Measurements from ENCODE around the gene BNIP1. TPM values are rescaled to one million over a fixed set of nuclear protein-coding genes. Genes with fewer than 3 reads are reported as not detected.

BNIP1 gene
- polyA plus RNA-seq, 2 donors, result 6.8 to 11.7 TPM

GRCh38 chr5:173201636-173202265, 57.4 kb downstream of the BNIP1 start:
- peaks cover 2 to 3% of the 10 kb centered on the region in 2 donors for H3K27me3 ChIP-seq (ENCODE audit: control insufficient read depth in 1 of 2, insufficient read depth in 2 of 2, low read length in 2 of 2)
- no peaks in the 10 kb centered on the region for H3K4me1 ChIP-seq (ENCODE audit: control insufficient read depth in 2 of 2, insufficient read depth in 2 of 2, low read length in 1 of 2)
- 70 to 71% methylated on average over 13 of the region's 13 CpGs for WGBS, 2 donors
- H3K36me3 ChIP-seq (ENCODE audit: control insufficient read depth in 2 of 2, insufficient read depth in 2 of 2, low read length in 1 of 2), result no peaks in the 10 kb centered on the region
- H3K4me3 ChIP-seq (ENCODE audit: low read depth in 1 of 2, low read length in 2 of 2), result no peak overlapping the region
- H3K27ac ChIP-seq (ENCODE audit: low read depth in 2 of 2, low read length in 1 of 2), result no peak overlapping the region
- peaks cover 0 to 7% of the 10 kb centered on the region in 2 donors for H3K9me3 ChIP-seq (ENCODE audit: control insufficient read depth in 2 of 2, insufficient read depth in 1 of 2, low read depth in 1 of 2, low read length in 1 of 2)

- Histone ChIP-seq H3K27me3 (ENCODE audit: control insufficient read depth in 1 of 2, insufficient read depth in 2 of 2, low read length in 2 of 2) (peaks cover 2 to 3% of the 10 kb centered on the region in 2 donors), H3K9me3 (ENCODE audit: control insufficient read depth in 2 of 2, insufficient read depth in 1 of 2, low read depth in 1 of 2, low read length in 1 of 2) (peaks cover 0 to 7% of the 10 kb centered on the region in 2 donors), H3K4me1 (ENCODE audit: control insufficient read depth in 2 of 2, insufficient read depth in 2 of 2, low read length in 1 of 2) (no peaks in the 10 kb centered on the region), H3K27ac (ENCODE audit: low read depth in 2 of 2, low read length in 1 of 2) (no peak overlapping the region), H3K36me3 (ENCODE audit: control insufficient read depth in 2 of 2, insufficient read depth in 2 of 2, low read length in 1 of 2) (no peaks in the 10 kb centered on the region), H3K4me3 (ENCODE audit: low read depth in 1 of 2, low read length in 2 of 2) (no peak overlapping the region)
- WGBS, 2 donors, result 14% methylated on average over 11 of the region's 11 CpGs
Observed at GRCh38 chr5:173202266-173202875, 58.0 kb downstream of the BNIP1 start.

DNA sequence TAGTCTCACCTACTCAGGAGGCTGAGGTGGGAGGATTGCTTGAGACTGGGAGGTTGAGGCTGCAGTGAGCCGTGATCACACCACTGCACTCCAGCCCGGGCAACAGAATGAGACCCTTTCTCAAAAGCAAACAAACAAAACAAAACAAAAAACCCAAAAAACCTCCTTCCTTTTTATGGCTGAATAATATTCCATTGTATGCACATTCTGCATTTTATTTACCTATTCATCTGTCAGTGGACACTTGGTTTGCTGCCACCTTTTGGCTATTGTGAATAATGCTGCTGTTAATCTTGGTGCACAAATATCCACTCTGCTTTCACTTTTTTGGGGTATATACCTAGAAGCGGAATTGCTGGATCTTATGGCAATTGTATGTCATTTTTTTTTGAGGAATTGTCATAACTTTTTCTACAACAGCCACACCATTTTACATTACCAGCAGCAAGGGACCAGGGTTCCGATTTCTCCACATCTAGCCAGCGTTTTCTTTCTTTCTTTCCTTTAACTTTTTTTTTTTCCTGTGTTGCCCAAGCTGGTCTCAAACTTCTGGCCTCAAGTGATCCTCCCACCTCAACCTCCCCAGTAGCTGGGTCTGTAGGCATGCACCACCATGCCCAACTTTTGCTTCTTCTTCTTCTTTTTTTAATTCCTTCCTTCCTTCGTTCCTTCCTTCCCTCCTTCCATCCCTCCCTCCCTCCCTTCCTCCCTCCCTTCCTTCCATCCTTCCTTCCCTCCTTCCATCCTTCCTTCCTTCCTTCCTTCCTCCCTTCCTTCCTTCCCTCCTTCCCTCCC, 60.1 kb downstream of the BNIP1 start:
- peaks cover 0 to 5% of the 10 kb centered on the region in 2 donors for H3K9me3 ChIP-seq (ENCODE audit: control insufficient read depth in 2 of 2, insufficient read depth in 1 of 2, low read depth in 1 of 2, low read length in 1 of 2)
- no peaks in the 10 kb centered on the region for H3K4me1 ChIP-seq (ENCODE audit: control insufficient read depth in 2 of 2, insufficient read depth in 2 of 2, low read length in 1 of 2)
- H3K4me3 ChIP-seq (ENCODE audit: low read depth in 1 of 2, low read length in 2 of 2), result no peak overlapping the region
- peaks cover under 1 to 3% of the 10 kb centered on the region in 2 donors for H3K27me3 ChIP-seq (ENCODE audit: control insufficient read depth in 1 of 2, insufficient read depth in 2 of 2, low read length in 2 of 2)
- no peak overlapping the region for H3K27ac ChIP-seq (ENCODE audit: low read depth in 2 of 2, low read length in 1 of 2)
- H3K36me3 ChIP-seq (ENCODE audit: control insufficient read depth in 2 of 2, insufficient read depth in 2 of 2, low read length in 1 of 2), result no peaks in the 10 kb centered on the region
- WGBS, 2 donors, result 83 to 89% methylated on average over 6 of the region's 6 CpGs

DNA sequence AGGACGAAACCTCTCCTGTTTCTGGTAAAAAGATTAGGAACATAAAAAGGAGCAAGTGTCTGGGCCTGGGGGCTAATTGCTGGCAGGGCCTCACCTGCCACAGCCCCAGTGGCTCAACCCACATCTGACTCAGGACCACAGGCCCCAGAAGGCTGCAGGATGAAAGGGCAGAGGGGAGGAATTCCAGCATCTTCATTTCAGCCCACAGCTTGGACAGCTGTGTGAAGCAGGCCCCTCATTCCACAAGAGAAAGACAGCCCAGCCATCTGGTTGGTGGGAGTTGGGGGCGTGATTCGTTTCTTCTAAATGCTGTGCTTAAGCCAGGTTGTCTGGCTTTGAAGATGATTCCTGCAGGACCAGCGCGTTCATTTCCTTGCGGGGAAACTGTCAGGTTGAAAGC, 61.6 kb downstream of the BNIP1 start:
- Histone ChIP-seq H3K4me1 (ENCODE audit: control insufficient read depth in 2 of 2, insufficient read depth in 2 of 2, low read length in 1 of 2) (no peaks in the 10 kb centered on the region), H3K27ac (ENCODE audit: low read depth in 2 of 2, low read length in 1 of 2) (no peak overlapping the region), H3K36me3 (ENCODE audit: control insufficient read depth in 2 of 2, insufficient read depth in 2 of 2, low read length in 1 of 2) (no peaks in the 10 kb centered on the region), H3K4me3 (ENCODE audit: low read depth in 1 of 2, low read length in 2 of 2) (no peak overlapping the region), H3K9me3 (ENCODE audit: control insufficient read depth in 2 of 2, insufficient read depth in 1 of 2, low read depth in 1 of 2, low read length in 1 of 2) (peaks cover 0 to 2% of the 10 kb centered on the region in 2 donors), H3K27me3 (ENCODE audit: control insufficient read depth in 1 of 2, insufficient read depth in 2 of 2, low read length in 2 of 2) (peaks cover 0 to 3% of the 10 kb centered on the region in 2 donors)
- 64 to 66% methylated on average over 6 of the region's 6 CpGs for WGBS, 2 donors

- Histone ChIP-seq H3K4me1 (ENCODE audit: control insufficient read depth in 2 of 2, insufficient read depth in 2 of 2, low read length in 1 of 2) (no peaks in the 10 kb centered on the region), H3K4me3 (ENCODE audit: low read depth in 1 of 2, low read length in 2 of 2) (no peak overlapping the region), H3K9me3 (ENCODE audit: control insufficient read depth in 2 of 2, insufficient read depth in 1 of 2, low read depth in 1 of 2, low read length in 1 of 2) (peaks cover 0 to 2% of the 10 kb centered on the region in 2 donors), H3K36me3 (ENCODE audit: control insufficient read depth in 2 of 2, insufficient read depth in 2 of 2, low read length in 1 of 2) (no peaks in the 10 kb centered on the region), H3K27me3 (ENCODE audit: control insufficient read depth in 1 of 2, insufficient read depth in 2 of 2, low read length in 2 of 2) (peaks cover 0 to 3% of the 10 kb centered on the region in 2 donors), H3K27ac (ENCODE audit: low read depth in 2 of 2, low read length in 1 of 2) (no peak overlapping the region)
- WGBS, 2 donors, result 90% methylated on average over 7 of the region's 7 CpGs
Observed at GRCh38 chr5:173208296-173208695, 64.0 kb downstream of the BNIP1 start.

- H3K9me3 ChIP-seq (ENCODE audit: control insufficient read depth in 2 of 2, insufficient read depth in 1 of 2, low read depth in 1 of 2, low read length in 1 of 2), result peaks cover 0 to 2% of the 10 kb centered on the region in 2 donors
- no peaks in the 10 kb centered on the region for H3K27me3 ChIP-seq (ENCODE audit: control insufficient read depth in 1 of 2, insufficient read depth in 2 of 2, low read length in 2 of 2)
- no peaks in the 10 kb centered on the region for H3K4me1 ChIP-seq (ENCODE audit: control insufficient read depth in 2 of 2, insufficient read depth in 2 of 2, low read length in 1 of 2)
- H3K36me3 ChIP-seq (ENCODE audit: control insufficient read depth in 2 of 2, insufficient read depth in 2 of 2, low read length in 1 of 2), result no peaks in the 10 kb centered on the region
- H3K4me3 ChIP-seq (ENCODE audit: low read depth in 1 of 2, low read length in 2 of 2), result no peak overlapping the region
- H3K27ac ChIP-seq (ENCODE audit: low read depth in 2 of 2, low read length in 1 of 2), result no peak overlapping the region
- 91 to 94% methylated on average over 8 of the region's 8 CpGs for WGBS, 2 donors
Observed at GRCh38 chr5:173210877-173211276, 66.5 kb downstream of the BNIP1 start.

DNA sequence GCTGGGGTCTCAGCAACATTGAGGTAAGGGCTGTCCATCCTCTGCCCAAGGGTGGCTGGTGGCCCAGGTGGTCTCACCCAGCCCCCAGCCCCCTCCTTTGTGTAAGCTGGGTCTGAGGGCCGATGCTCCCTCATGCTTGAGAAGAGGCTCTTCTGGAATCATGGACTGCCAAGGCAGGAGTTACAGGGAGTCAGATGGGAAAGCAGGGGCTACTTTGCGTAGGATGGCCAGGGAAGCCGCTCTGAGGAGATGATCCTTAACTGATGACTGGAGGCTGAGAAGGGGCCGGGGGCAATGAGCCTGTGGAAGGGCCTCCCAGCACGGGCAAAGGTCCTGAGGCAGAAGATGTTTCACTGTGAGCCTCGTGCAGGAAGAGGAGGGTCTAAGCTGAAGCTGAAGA, 67.0 kb downstream of the BNIP1 start:
- H3K27ac ChIP-seq (ENCODE audit: low read depth in 2 of 2, low read length in 1 of 2), result no peak overlapping the region
- H3K9me3 ChIP-seq (ENCODE audit: control insufficient read depth in 2 of 2, insufficient read depth in 1 of 2, low read depth in 1 of 2, low read length in 1 of 2), result peaks cover 0 to 2% of the 10 kb centered on the region in 2 donors
- H3K4me1 ChIP-seq (ENCODE audit: control insufficient read depth in 2 of 2, insufficient read depth in 2 of 2, low read length in 1 of 2), result no peaks in the 10 kb centered on the region
- no peaks in the 10 kb centered on the region for H3K36me3 ChIP-seq (ENCODE audit: control insufficient read depth in 2 of 2, insufficient read depth in 2 of 2, low read length in 1 of 2)
- WGBS, 2 donors, result 75 to 80% methylated on average over 6 of the region's 6 CpGs
- H3K27me3 ChIP-seq (ENCODE audit: control insufficient read depth in 1 of 2, insufficient read depth in 2 of 2, low read length in 2 of 2), result no peaks in the 10 kb centered on the region
- H3K4me3 ChIP-seq (ENCODE audit: low read depth in 1 of 2, low read length in 2 of 2), result no peak overlapping the region

- H3K4me3 ChIP-seq (ENCODE audit: low read depth in 1 of 2, low read length in 2 of 2), result no peak overlapping the region
- H3K27ac ChIP-seq (ENCODE audit: low read depth in 2 of 2, low read length in 1 of 2), result no peak overlapping the region
- H3K9me3 ChIP-seq (ENCODE audit: control insufficient read depth in 2 of 2, insufficient read depth in 1 of 2, low read depth in 1 of 2, low read length in 1 of 2), result peaks cover 0 to under 1% of the 10 kb centered on the region in 2 donors
- H3K36me3 ChIP-seq (ENCODE audit: control insufficient read depth in 2 of 2, insufficient read depth in 2 of 2, low read length in 1 of 2), result no peaks in the 10 kb centered on the region
- H3K4me1 ChIP-seq (ENCODE audit: control insufficient read depth in 2 of 2, insufficient read depth in 2 of 2, low read length in 1 of 2), result no peaks in the 10 kb centered on the region
- H3K27me3 ChIP-seq (ENCODE audit: control insufficient read depth in 1 of 2, insufficient read depth in 2 of 2, low read length in 2 of 2), result no peaks in the 10 kb centered on the region
- WGBS, 2 donors, result 95% methylated on average over 44 to 49 of the region's 49 CpGs
Observed at GRCh38 chr5:173213236-173213933, 69.1 kb downstream of the BNIP1 start.

Measured in esophagus (tissue), 2 donors.